Calu3 (cell line): ENCODE measurements around the gene NPAS3. TPM values are rescaled to one million over a fixed set of nuclear protein-coding genes. Genes with fewer than 3 reads are reported as not detected.

ENCODE experiments used
- BruUV-seq: library from RNA; stranded (reverse); fragments of 400-500 nt; replicated peaks from 2 replicates; lab custom pipeline; 2021; lab: Mats Ljungman, UMichigan
- CTCF ChIA-PET: fragments of 300-600 bp; sonication (Branson Sonifier 250); formaldehyde crosslinking; loops from one replicate; lab custom pipeline; 2022; ENCODE audit warnings: antibody characterized with exemption; lab: Charles Lee
- DNase-seq: peaks from one replicate; pipeline ENCODE4 v3.0.0; 2022
- H3K27ac Mint-ChIP-seq: one replicate; pipeline ENCODE4 v1.8.0; 2022; ENCODE audit warnings: mixed read lengths; ENCODE audit not compliant: unreplicated experiment
- H3K27me3 Mint-ChIP-seq: one replicate; pipeline ENCODE4 v1.8.0; 2022; ENCODE audit warnings: mixed read lengths; ENCODE audit not compliant: unreplicated experiment
- H3K36me3 Mint-ChIP-seq: one replicate; pipeline ENCODE4 v1.8.0; 2022; ENCODE audit warnings: mild to moderate bottlenecking, moderate library complexity, mixed read lengths; ENCODE audit not compliant: insufficient read depth, unreplicated experiment
- H3K4me1 Mint-ChIP-seq: one replicate; pipeline ENCODE4 v1.8.0; 2022; ENCODE audit warnings: mild to moderate bottlenecking, low read depth, mixed read lengths; ENCODE audit not compliant: unreplicated experiment
- H3K4me3 Mint-ChIP-seq: one replicate; pipeline ENCODE4 v1.8.0; 2022; ENCODE audit warnings: mild to moderate bottlenecking, low read depth, moderate library complexity, mixed read lengths; ENCODE audit not compliant: unreplicated experiment
- H3K9me3 Mint-ChIP-seq: one replicate; pipeline ENCODE4 v1.8.0; 2022; ENCODE audit warnings: low read depth, mixed read lengths; ENCODE audit not compliant: unreplicated experiment
- intact Hi-C: fragments of 100-400 bp; cut with micrococcal nuclease; formaldehyde crosslinking; loops from one replicate; pipeline ENCODE4 v1.10.0; 2022; ENCODE audit not compliant: unreplicated experiment
- total RNA-seq: library from RNA; stranded (reverse); gene quantifications from 2 replicates; pipeline ENCODE4 v1.2.3, GENCODE V29; 2022
- TF ChIP-seq, protein P1 (sequence below): fragments of 200-600 bp; IDR thresholded peaks from one replicate; pipeline ENCODE4 v1.8.0; 2022; ENCODE audit warnings: antibody characterized with exemption; ENCODE audit not compliant: unreplicated experiment

Gene NPAS3
- total RNA-seq, 1 experiment from 2014 or later, result not detected

DNA sequence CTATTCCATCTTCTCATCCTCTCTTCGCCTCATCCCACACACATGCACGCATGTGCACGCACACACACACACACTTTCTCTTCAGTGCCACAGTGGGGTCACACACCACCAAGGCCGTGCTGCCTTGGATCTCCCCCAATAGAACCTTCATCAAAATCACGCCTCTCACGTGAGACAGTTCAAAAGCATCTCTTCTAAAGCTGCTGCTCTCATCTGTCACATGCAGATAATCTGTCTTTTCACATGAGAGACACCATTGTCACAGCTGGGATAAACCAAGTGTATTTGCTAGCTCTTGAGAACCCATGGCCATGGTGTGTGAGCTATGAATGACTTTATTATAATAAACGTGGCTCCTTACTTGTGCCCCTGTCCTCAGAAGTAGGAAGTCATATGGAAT, 793.5 kb downstream of the NPAS3 start:
- intact Hi-C loops, result no loop called here
- TF ChIP-seq, protein P1, sequence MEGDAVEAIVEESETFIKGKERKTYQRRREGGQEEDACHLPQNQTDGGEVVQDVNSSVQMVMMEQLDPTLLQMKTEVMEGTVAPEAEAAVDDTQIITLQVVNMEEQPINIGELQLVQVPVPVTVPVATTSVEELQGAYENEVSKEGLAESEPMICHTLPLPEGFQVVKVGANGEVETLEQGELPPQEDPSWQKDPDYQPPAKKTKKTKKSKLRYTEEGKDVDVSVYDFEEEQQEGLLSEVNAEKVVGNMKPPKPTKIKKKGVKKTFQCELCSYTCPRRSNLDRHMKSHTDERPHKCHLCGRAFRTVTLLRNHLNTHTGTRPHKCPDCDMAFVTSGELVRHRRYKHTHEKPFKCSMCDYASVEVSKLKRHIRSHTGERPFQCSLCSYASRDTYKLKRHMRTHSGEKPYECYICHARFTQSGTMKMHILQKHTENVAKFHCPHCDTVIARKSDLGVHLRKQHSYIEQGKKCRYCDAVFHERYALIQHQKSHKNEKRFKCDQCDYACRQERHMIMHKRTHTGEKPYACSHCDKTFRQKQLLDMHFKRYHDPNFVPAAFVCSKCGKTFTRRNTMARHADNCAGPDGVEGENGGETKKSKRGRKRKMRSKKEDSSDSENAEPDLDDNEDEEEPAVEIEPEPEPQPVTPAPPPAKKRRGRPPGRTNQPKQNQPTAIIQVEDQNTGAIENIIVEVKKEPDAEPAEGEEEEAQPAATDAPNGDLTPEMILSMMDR, result no peak
- no peak overlapping the region for H3K4me3 Mint-ChIP-seq
- DNase-seq, result no peak
- CTCF ChIA-PET, result no interaction called here
- no peak overlapping the region for H3K27ac Mint-ChIP-seq
- peaks cover 18% of the 10 kb centered on the region for H3K27me3 Mint-ChIP-seq
- H3K36me3 Mint-ChIP-seq, result no peaks in the 10 kb centered on the region
- no peaks in the 10 kb centered on the region for H3K4me1 Mint-ChIP-seq
- no TSS peak for BruUV-seq
- no peaks in the 10 kb centered on the region for H3K9me3 Mint-ChIP-seq

DNA sequence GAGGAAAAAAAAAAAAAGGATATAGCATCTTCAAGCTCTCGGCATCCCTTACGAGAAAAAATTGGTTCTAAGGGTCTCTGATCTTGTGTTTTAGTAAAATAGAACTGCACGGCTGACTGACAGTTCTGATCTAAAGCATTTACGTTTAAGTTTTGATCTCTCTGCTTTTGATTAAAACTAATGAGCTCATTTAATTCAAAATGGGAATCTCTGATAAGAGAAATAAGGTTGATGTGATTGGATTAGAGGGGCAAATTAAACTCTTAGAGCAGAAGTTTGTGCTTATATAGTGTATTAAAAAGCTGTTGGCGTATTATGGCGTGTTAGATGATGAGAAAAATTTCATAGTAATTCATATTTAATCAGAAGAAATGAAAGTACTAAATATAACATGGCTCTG, 794.6 kb downstream of the NPAS3 start:
- TF ChIP-seq, protein P1, result no peak
- no peaks in the 10 kb centered on the region for H3K4me1 Mint-ChIP-seq
- DNase-seq, result no peak
- intact Hi-C loops, result no loop called here
- no peak overlapping the region for H3K4me3 Mint-ChIP-seq
- CTCF ChIA-PET, result interaction anchor here (0.7 kb wide), 1 partner anchor 340 kb away, joined by 4 read pairs; no protein-coding TSS in a partner anchor
- H3K36me3 Mint-ChIP-seq, result no peaks in the 10 kb centered on the region
- H3K9me3 Mint-ChIP-seq, result no peaks in the 10 kb centered on the region
- no peak overlapping the region for H3K27ac Mint-ChIP-seq
- peaks cover 29% of the 10 kb centered on the region for H3K27me3 Mint-ChIP-seq
- BruUV-seq, result no TSS peak

DNA sequence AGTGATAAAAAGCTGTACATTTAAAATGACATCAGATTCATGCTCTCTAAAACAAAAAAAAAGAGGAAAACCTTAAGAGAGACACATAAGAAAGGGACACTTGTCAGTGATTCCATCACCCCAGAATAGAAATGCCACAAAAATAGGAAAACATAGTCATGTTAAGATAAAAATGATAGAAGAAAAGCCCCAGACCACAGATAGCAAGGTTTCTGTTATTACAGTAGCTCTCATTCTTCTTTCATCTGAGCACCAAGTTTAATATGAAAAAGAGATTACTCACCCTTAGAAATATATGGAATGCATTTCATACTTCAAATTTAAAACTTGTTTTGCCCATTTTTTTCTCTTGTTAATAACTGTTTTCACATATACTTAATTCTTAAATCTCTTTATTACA, 795.0 kb downstream of the NPAS3 start:
- no peak for DNase-seq
- Mint-ChIP-seq H3K27ac (no peak overlapping the region), H3K9me3 (no peaks in the 10 kb centered on the region), H3K4me3 (no peak overlapping the region), H3K4me1 (no peaks in the 10 kb centered on the region), H3K27me3 (peaks cover 33% of the 10 kb centered on the region), H3K36me3 (no peaks in the 10 kb centered on the region)
- intact Hi-C loops, result no loop called here
- CTCF ChIA-PET, result interaction anchor here (0.7 kb wide), 1 partner anchor 341 kb away, joined by 4 read pairs; no protein-coding TSS in a partner anchor
- TF ChIP-seq, protein P1, result no peak
- BruUV-seq, result no TSS peak

DNA sequence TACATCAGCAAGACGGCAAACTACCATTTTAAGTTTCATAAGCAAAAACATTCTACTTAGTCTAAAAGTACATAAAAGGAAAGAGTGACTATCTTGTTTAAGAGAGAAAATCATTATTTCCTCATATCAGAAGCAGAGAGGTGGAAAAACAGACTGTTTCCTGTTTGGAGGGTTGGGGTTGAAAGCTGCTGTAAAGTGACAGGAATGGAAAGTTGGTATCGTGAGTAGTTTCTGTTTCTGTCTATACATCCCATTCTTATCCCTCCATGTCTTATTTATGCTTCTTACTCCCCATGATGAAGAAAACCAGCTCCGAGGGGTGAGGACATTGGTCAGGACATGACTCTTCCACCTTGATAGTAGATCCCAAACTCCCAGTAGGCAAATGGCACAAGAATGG, 795.7 kb downstream of the NPAS3 start:
- Mint-ChIP-seq H3K27me3 (peaks cover 40% of the 10 kb centered on the region), H3K9me3 (no peaks in the 10 kb centered on the region), H3K4me1 (no peaks in the 10 kb centered on the region), H3K27ac (no peak overlapping the region), H3K4me3 (no peak overlapping the region), H3K36me3 (no peaks in the 10 kb centered on the region)
- CTCF ChIA-PET, result no interaction called here
- DNase-seq, result no peak
- TF ChIP-seq, protein P1, result no peak
- no TSS peak for BruUV-seq
- intact Hi-C loops, result no loop called here
